ENCODE results near the gene VSIG4. TPM values are rescaled to one million over a fixed set of nuclear protein-coding genes. Genes with fewer than 3 reads are reported as not detected.
A peak's percentile ranks its signal among the peaks of the same experiment; 100 is the strongest.

VSIG4 gene
- total RNA-seq, 1 experiment from 2014 or later, result not detected

DNA sequence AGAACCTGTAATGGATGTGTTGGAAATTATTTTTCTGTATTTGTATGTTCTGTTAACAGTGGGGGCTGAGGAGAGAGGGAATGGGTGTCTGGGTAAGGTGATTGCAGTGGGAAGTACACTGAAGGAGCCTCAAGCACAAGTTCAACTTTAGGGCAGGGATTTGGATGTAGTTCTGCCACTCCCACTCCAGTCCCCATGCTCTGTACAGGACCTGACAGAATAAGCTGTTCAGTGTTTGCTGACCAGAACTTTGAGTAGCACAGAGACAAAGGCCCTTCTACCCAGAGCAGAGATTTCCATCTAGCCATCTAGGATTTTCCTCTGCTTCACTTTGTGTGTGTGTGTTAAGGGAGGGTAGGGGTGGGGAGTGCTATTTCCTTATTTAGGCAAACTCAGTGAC, 49.2 kb downstream of the VSIG4 start:
- H3K4me1 Mint-ChIP-seq, result peaks cover 4 to 5% of the 10 kb centered on the region in 2 experiments; a peak in 2 of 4 replicates
- H3K18ac ChIP-seq (ENCODE audit: insufficient read length, low read depth, low read length), result no peak overlapping the region
- no peak overlapping the region for H3K9ac ChIP-seq (ENCODE audit: extremely low read depth, insufficient read length, low read length)
- TF ChIP-seq, protein P1, sequence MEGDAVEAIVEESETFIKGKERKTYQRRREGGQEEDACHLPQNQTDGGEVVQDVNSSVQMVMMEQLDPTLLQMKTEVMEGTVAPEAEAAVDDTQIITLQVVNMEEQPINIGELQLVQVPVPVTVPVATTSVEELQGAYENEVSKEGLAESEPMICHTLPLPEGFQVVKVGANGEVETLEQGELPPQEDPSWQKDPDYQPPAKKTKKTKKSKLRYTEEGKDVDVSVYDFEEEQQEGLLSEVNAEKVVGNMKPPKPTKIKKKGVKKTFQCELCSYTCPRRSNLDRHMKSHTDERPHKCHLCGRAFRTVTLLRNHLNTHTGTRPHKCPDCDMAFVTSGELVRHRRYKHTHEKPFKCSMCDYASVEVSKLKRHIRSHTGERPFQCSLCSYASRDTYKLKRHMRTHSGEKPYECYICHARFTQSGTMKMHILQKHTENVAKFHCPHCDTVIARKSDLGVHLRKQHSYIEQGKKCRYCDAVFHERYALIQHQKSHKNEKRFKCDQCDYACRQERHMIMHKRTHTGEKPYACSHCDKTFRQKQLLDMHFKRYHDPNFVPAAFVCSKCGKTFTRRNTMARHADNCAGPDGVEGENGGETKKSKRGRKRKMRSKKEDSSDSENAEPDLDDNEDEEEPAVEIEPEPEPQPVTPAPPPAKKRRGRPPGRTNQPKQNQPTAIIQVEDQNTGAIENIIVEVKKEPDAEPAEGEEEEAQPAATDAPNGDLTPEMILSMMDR (conservative IDR thresholded peaks at IDR 0.05), result no peak
- DNase-seq, result no peak
- H2AFZ ChIP-seq (ENCODE audit: low read length), result no peak overlapping the region
- H3K23me2 ChIP-seq (ENCODE audit: insufficient read length, low read depth, low read length, poor library complexity, severe bottlenecking), result no peaks in the 10 kb centered on the region
- no peak overlapping the region for H4K91ac ChIP-seq (ENCODE audit: insufficient read length, low read depth, low read length)
- H3K9me3 ChIP-seq (ENCODE audit: control insufficient read depth, low read depth, low read length), result peaks cover 33% of the 10 kb centered on the region
- H3K27me3 Mint-ChIP-seq (ENCODE audit: low read depth), result no peaks in the 10 kb centered on the region; the same call in 1 of the 2 replicates
- no peak overlapping the region for H3K23ac ChIP-seq (ENCODE audit: insufficient read length, low read depth, low read length)
- no peak overlapping the region for H3K27ac ChIP-seq (ENCODE audit: insufficient read length, low read depth, low read length)
- no peak overlapping the region for H3T11ph ChIP-seq (ENCODE audit: low read length)
- 0 out of 7 replicates have a peak overlapping the region, but pooled peaks of 1 of the 3 experiments have one; percentile 15 for H3K27ac Mint-ChIP-seq
- H4K8ac ChIP-seq (replicated peaks; ENCODE audit: insufficient read length, low read depth, low read length), result no peak overlapping the region
- no peaks in the 10 kb centered on the region for H3K79me2 ChIP-seq (ENCODE audit: insufficient read depth, low read length)
- no peak overlapping the region for H2AK5ac ChIP-seq (ENCODE audit: insufficient read length, low read length)
- no peak overlapping the region for H2BK12ac ChIP-seq (ENCODE audit: insufficient read length, low read depth, low read length)
- no peak overlapping the region for H2BK15ac ChIP-seq (ENCODE audit: low read depth, low read length)
- no peak overlapping the region for H2BK20ac ChIP-seq (ENCODE audit: low read depth, low read length, poor library complexity, severe bottlenecking)
- H3K27me3 ChIP-seq (ENCODE audit: insufficient read depth, low read length), result no peaks in the 10 kb centered on the region
- H2BK120ac ChIP-seq (ENCODE audit: low read depth, low read length, poor library complexity, severe bottlenecking), result no peak overlapping the region
- no peak overlapping the region for H3K56ac ChIP-seq (ENCODE audit: insufficient read length, low read depth, low read length)
- H4K5ac ChIP-seq (ENCODE audit: insufficient read length, low read depth, low read length), result no peak overlapping the region
- H4K20me1 ChIP-seq (ENCODE audit: control insufficient read depth, insufficient read depth, insufficient read length), result no peaks in the 10 kb centered on the region
- H2BK5ac ChIP-seq (ENCODE audit: insufficient read length, low read length), result no peak overlapping the region
- H3K9me3 Mint-ChIP-seq, result peaks cover 51 to 61% of the 10 kb centered on the region in 2 experiments
- H3K4me1 ChIP-seq (ENCODE audit: insufficient read depth, low read length), result no peaks in the 10 kb centered on the region
- no peaks in the 10 kb centered on the region for H3K79me1 ChIP-seq (ENCODE audit: insufficient read depth, low read depth, low read length, poor library complexity, severe bottlenecking)
- H3K14ac ChIP-seq (ENCODE audit: insufficient read depth, low read length), result no peak overlapping the region
- H3K4ac ChIP-seq (ENCODE audit: low read depth, low read length), result no peak overlapping the region
- no peak overlapping the region for H3K4me3 Mint-ChIP-seq
- no peak overlapping the region for H3K4me2 ChIP-seq (ENCODE audit: insufficient read depth, insufficient read length, low read length)
- H3K36me3 Mint-ChIP-seq (ENCODE audit: insufficient read depth in 1 of 3, low read depth in 3 of 3), result peaks cover 0 to 2% (median 0%) of the 10 kb centered on the region in 3 experiments; a peak in 1 of 7 replicates
